Endothelial cell of umbilical vein (primary cell): Measurements from ENCODE around the gene ATP8A2. TPM values are rescaled to one million over a fixed set of nuclear protein-coding genes. Genes with fewer than 3 reads are reported as not detected.

Experiments used
- BruUV-seq: library from RNA; stranded (reverse); fragments of 400-500 nt; replicated peaks from 2 replicates; lab custom pipeline; 2021; lab: Mats Ljungman, UMichigan
- CTCF ChIA-PET: fragments of 300-600, 350-600 bp; sonication (Branson Sonifier 250); formaldehyde crosslinking; loops from one replicate; lab custom pipeline; 2021; ENCODE audit warnings: antibody characterized with exemption, inconsistent platforms; lab: Charles Lee
- POLR2A ChIA-PET: fragments of 300-600, 350-600 bp; sonication (Branson Sonifier 250); formaldehyde crosslinking; loops from one replicate; lab custom pipeline; 2021; ENCODE audit warnings: antibody characterized with exemption, inconsistent platforms; lab: Charles Lee
- DNase-seq: peaks from one replicate; pipeline ENCODE4 v3.0.0-alpha.2; 2011; ENCODE audit warnings: low read depth, low spot score
- FAIRE-seq: peaks from 2 replicates; lab custom pipeline; 2011; peaks lifted over from hg19 to GRCh38; lab: Jason Lieb, UNC
- H2AFZ ChIP-seq: 2 replicates; pipeline ENCODE4 v1.6.0; 2012; ENCODE audit warnings: low read depth, low read length, control low read depth, inconsistent platforms
- H3K27ac ChIP-seq: 2 replicates; pipeline ENCODE4 v1.5.1; 2011; ENCODE audit warnings: low read depth, mild to moderate bottlenecking, control low read depth, low read length, moderate library complexity; ENCODE audit not compliant: insufficient read depth
- H3K27me3 ChIP-seq, 2 experiments: 2 replicates each; pipeline versions ENCODE4 v1.6.0 to v1.6.1; 2011; ENCODE audit warnings: low read length in 2 of 2, mixed read lengths in 1 of 2; ENCODE audit not compliant: control insufficient read depth in 2 of 2, insufficient read depth in 2 of 2
- H3K36me3 ChIP-seq, 2 experiments: 2 replicates in 1 of 2; 3 replicates in 1 of 2; pipeline ENCODE4 v1.5.1; 2011; ENCODE audit warnings: low read length in 2 of 2, mild to moderate bottlenecking in 1 of 2, moderate library complexity in 1 of 2; ENCODE audit not compliant: control insufficient read depth in 2 of 2, insufficient read depth in 2 of 2; ENCODE audit errors: extremely low read depth in 1 of 2
- H3K4me1 ChIP-seq: 3 replicates; pipeline ENCODE4 v1.5.1; 2011; ENCODE audit warnings: mild to moderate bottlenecking, low read length; ENCODE audit not compliant: control insufficient read depth, insufficient read depth; ENCODE audit errors: extremely low read depth
- H3K4me2 ChIP-seq: 2 replicates; pipeline ENCODE4 v1.6.1; 2011; ENCODE audit warnings: low read length, control low read depth, mixed read lengths; ENCODE audit not compliant: insufficient read depth
- H3K4me3 ChIP-seq, 3 experiments: fragments of 200-600 bp in 1 of 3; sonication (generic), shearing (Covaris generic) in 1 of 3; replicated peaks in 1 of 3; 2 replicates each; pipeline ENCODE4 v1.5.1; 2011 to 2016; ENCODE audit warnings: control low read depth in 3 of 3, low read length in 3 of 3, mild to moderate bottlenecking in 2 of 3, inconsistent platforms in 1 of 3, low read depth in 1 of 3, moderate library complexity in 1 of 3; ENCODE audit not compliant: insufficient read depth in 1 of 3
- H3K79me2 ChIP-seq: 2 replicates; pipeline ENCODE4 v1.6.0; 2012; ENCODE audit warnings: low read length, inconsistent platforms; ENCODE audit not compliant: control insufficient read depth, insufficient read depth
- H3K9ac ChIP-seq: replicated peaks from 2 replicates; pipeline ENCODE3; 2011; ENCODE audit warnings: low read length, control low read depth; ENCODE audit not compliant: insufficient read depth; ENCODE audit errors: extremely low read depth
- H3K9me1 ChIP-seq: replicated peaks from 3 replicates; pipeline ENCODE4 v1.6.0; 2011; ENCODE audit warnings: mild to moderate bottlenecking, low read length; ENCODE audit not compliant: control insufficient read depth, insufficient read depth; ENCODE audit errors: extremely low read depth
- H3K9me3 ChIP-seq: replicated peaks from 2 replicates; pipeline ENCODE4 v1.5.1; 2012; ENCODE audit warnings: low read length, inconsistent platforms; ENCODE audit not compliant: control insufficient read depth, insufficient read depth
- H4K20me1 ChIP-seq: replicated peaks from 2 replicates; pipeline ENCODE3; 2011; ENCODE audit warnings: mild to moderate bottlenecking, low read length; ENCODE audit not compliant: control insufficient read depth, insufficient read depth; ENCODE audit errors: extremely low read depth
- CTCF ChIP-seq, 2 donors: IDR thresholded peaks; 1 replicate in 1 of 2; 2 replicates in 1 of 2; pipeline ENCODE4 v1.5.1; 2011; ENCODE audit warnings: low read length in 2 of 2, mild to moderate bottlenecking in 2 of 2, moderate library complexity in 2 of 2, control low read depth in 1 of 2, inconsistent platforms in 1 of 2, low read depth in 1 of 2; ENCODE audit not compliant: insufficient read depth in 1 of 2; ENCODE audit errors: extremely low read depth in 1 of 2
- EZH2 ChIP-seq: IDR thresholded peaks from 2 replicates; pipeline ENCODE4 v1.6.1; 2012; ENCODE audit warnings: borderline replicate concordance, low read depth, mild to moderate bottlenecking, moderate library complexity, low read length, inconsistent platforms; ENCODE audit not compliant: severe bottlenecking
- FOS ChIP-seq: IDR thresholded peaks from 2 replicates; pipeline ENCODE4 v1.6.1; 2011; ENCODE audit warnings: mild to moderate bottlenecking, low read length, moderate library complexity, borderline replicate concordance; ENCODE audit not compliant: insufficient read depth
- GATA2 ChIP-seq: IDR thresholded peaks from 2 replicates; pipeline ENCODE4 v1.7.0; 2011; ENCODE audit warnings: low read depth, mild to moderate bottlenecking, moderate library complexity, mixed read lengths, low read length; ENCODE audit not compliant: insufficient read length, insufficient read depth
- JUN ChIP-seq: IDR thresholded peaks from 2 replicates; pipeline ENCODE4 v1.6.1; 2011; ENCODE audit warnings: borderline replicate concordance, low read depth; ENCODE audit not compliant: insufficient read length, insufficient read depth
- MAX ChIP-seq: IDR thresholded peaks from 2 replicates; pipeline ENCODE4 v1.6.1; 2011; ENCODE audit not compliant: insufficient read depth, insufficient read length
- MYC ChIP-seq: IDR thresholded peaks from one replicate; pipeline ENCODE4 v1.6.1; 2011; ENCODE audit warnings: mild to moderate bottlenecking, low read depth, low read length
- POLR2A ChIP-seq: IDR thresholded peaks from 2 replicates; pipeline ENCODE4 v1.6.1; 2012; ENCODE audit warnings: low read depth, mild to moderate bottlenecking, control low read depth, low read length
- POLR2AphosphoS5 ChIP-seq: IDR thresholded peaks from 2 replicates; pipeline ENCODE4 v1.6.1; 2012; ENCODE audit warnings: low read depth, mild to moderate bottlenecking, control low read depth, low read length, moderate library complexity; ENCODE audit not compliant: insufficient read depth
- dilution Hi-C: fragments of 300-500 bp; cut with MboI; formaldehyde crosslinking; loops from one replicate; pipeline ENCODE4 v1.15.0; 2019; ENCODE audit warnings: low sequenced_read_pairs; ENCODE audit not compliant: extremely low pct_ligation_motif_present
- intact Hi-C: fragments of 100-400 bp; cut with micrococcal nuclease; formaldehyde crosslinking; loops from one replicate; pipeline ENCODE4 v1.10.0; 2022
- polyA plus RNA-seq, 4 experiments: library from polyadenylated mRNA; depleted of rRNA in 3 of 4; stranded (reverse) in 3 of 4; unstranded in 1 of 4; fragments of >200 nt; gene quantifications; 2 replicates each; pipeline versions ENCODE4 v1.2.1 to v1.2.3, GENCODE V29; 2011 to 2012; ENCODE audit warnings: missing spikeins in 1 of 4
- total RNA-seq: library from RNA; stranded (reverse); gene quantifications from 2 replicates; pipeline ENCODE4 v1.2.3, GENCODE V29; 2021

The ATP8A2 gene
- total and polyA plus RNA-seq, 2 donors (not counting 3 experiments of a cell fraction or from before 2014, with no cell fraction given), result 0.11 to 0.49 TPM

- intact Hi-C loops, result no loop called here
- H3K27ac ChIP-seq, result no peak overlapping the region
- H4K20me1 ChIP-seq, result no peaks in the 10 kb centered on the region
- TF ChIP-seq MAX (no peak), POLR2A (no peak), MYC (no peak), POLR2AphosphoS5 (no peak), CTCF (IDR thresholded peaks at IDR 0.05; ENCODE audit: extremely low read depth in 1 of 2, insufficient read depth in 1 of 2, low read depth in 1 of 2, low read length in 2 of 2) (no peak), GATA2 (no peak), EZH2 (no peak), JUN (no peak), FOS (no peak)
- no peak for FAIRE-seq
- ChIA-PET CTCF (no interaction called here), POLR2A (no interaction called here)
- no peaks in the 10 kb centered on the region for H3K36me3 ChIP-seq
- H3K79me2 ChIP-seq, result no peaks in the 10 kb centered on the region
- dilution Hi-C loops, result no loop called here
- H3K9me1 ChIP-seq, result no peaks in the 10 kb centered on the region
- no peaks in the 10 kb centered on the region for H3K9me3 ChIP-seq
- no TSS peak for BruUV-seq
- H3K4me2 ChIP-seq, result no peak overlapping the region
- H3K27me3 ChIP-seq, result no peaks in the 10 kb centered on the region
- no peaks in the 10 kb centered on the region for H3K4me1 ChIP-seq
- H3K4me3 ChIP-seq, result no peak overlapping the region
- no peak for DNase-seq
- H2AFZ ChIP-seq, result no peak overlapping the region
- no peak overlapping the region for H3K9ac ChIP-seq
These were observed 423.5 kb downstream of the ATP8A2 start for GRCh38 chr13:25795277-25795676.
